Retinal pigment epithelial cell (primary cell): ENCODE data around the gene ADAP2.
A peak's percentile ranks its signal among the peaks of the same experiment; 100 is the strongest.
"Not testable (repeated sequence)": the region's sequence is repeated elsewhere in the genome, so short reads cannot be mapped to it uniquely, and the experiment has no call there.

Experiments used
- DNase-seq: peaks from one replicate; pipeline ENCODE4 v3.0.0-alpha.2; 2010; ENCODE audit warnings: low read depth
- H3K4me3 ChIP-seq: 2 replicates; pipeline ENCODE4 v1.5.1; 2011; ENCODE audit warnings: mild to moderate bottlenecking, low read length, control low read depth, moderate library complexity
- TF ChIP-seq, protein P1 (sequence below): conservative IDR thresholded peaks from 2 replicates; pipeline ENCODE4 v1.5.1; 2011; ENCODE audit warnings: low read depth, low read length, control low read depth, inconsistent platforms

ADAP2 gene

DNA sequence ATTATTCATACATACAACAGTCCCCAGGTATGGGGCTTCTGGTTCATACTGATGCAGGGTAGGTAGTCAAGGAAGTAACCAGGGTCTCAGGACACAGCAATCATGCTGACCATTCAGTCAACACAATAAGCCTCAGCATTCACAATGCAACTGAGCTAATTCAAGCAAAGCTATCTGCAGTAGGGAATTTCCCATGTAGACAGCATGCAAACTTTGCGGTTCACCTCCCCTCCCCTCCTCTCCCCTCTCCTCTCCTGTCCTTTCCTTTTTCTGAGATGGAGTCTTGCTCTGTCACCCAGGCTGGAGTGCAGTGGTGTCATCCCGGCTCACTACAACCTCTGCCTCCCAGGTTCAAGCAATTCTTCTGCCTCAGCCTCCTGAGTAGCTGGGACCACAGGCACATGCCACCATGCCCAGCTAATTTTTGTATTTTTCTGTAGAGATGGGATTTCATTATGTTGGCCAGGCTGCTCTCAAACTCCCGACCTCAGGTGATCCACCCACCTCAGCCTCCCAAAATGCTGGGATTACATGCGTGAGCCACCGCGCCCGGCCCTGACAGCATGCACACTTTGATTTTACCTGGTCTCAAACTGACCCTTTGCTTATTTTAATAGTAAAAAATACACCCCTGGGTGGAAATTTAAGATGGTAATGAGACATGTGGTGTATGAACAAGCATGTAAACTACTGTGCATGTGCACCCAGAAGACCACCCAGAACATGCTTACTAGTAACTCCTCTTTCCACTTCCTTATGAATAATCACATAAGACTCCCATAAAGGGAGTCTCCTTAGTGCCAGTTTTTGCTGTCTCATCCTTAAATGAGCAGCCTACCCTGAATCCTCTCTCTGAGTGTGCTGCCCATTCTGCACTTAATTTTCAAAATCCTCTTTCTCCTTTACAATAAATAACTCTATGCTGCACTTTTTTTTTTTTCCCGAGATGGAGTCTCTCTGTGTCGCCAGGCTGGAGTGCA, 39.8 kb downstream of the ADAP2 start:
- H3K4me3 ChIP-seq, result no peak overlapping the region
- no peak for DNase-seq
- TF ChIP-seq, protein P1, sequence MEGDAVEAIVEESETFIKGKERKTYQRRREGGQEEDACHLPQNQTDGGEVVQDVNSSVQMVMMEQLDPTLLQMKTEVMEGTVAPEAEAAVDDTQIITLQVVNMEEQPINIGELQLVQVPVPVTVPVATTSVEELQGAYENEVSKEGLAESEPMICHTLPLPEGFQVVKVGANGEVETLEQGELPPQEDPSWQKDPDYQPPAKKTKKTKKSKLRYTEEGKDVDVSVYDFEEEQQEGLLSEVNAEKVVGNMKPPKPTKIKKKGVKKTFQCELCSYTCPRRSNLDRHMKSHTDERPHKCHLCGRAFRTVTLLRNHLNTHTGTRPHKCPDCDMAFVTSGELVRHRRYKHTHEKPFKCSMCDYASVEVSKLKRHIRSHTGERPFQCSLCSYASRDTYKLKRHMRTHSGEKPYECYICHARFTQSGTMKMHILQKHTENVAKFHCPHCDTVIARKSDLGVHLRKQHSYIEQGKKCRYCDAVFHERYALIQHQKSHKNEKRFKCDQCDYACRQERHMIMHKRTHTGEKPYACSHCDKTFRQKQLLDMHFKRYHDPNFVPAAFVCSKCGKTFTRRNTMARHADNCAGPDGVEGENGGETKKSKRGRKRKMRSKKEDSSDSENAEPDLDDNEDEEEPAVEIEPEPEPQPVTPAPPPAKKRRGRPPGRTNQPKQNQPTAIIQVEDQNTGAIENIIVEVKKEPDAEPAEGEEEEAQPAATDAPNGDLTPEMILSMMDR, result no peak

DNA sequence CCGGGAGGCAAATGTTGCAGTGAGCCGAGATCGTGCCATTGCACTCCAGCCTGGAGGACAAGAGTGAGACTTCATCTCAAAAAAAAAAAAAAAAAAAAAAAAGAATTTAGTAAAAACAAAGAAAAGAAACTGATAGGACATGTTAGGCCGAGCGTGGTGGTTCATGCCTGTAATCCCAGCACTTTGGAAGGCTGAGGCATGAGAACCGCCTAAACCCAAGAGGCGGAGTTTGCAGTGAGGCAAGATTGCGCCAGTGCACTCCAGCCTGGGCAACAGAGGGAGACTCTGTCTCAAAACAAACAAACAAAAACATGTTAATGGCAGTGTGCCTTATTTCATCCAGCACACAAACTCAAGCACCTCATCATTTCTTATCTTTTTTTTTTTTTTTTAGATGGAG, 42.6 kb downstream of the ADAP2 start:
- not testable (repeated sequence) for DNase-seq, H3K4me3 ChIP-seq

DNA sequence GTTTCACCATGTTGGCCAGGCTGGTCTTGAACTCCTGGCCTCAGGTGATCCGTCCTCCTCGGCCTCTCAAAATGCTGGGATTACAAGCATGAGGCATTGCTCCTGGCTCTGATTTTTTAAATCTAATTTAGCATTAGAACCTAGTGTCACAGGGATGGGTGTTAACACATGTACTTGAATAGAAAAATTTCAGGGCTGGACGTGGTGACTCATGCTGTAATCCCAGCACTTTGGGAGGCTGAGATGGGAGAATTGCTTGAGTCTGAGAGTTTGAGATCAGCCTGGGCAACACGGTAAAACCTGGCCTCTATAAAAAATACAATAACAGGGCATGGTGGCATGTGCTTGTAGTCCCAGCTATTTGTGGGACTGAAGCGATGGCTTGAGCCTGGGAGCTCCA, 43.1 kb downstream of the ADAP2 start:
- TF ChIP-seq, protein P1, result no peak
- no peak overlapping the region for H3K4me3 ChIP-seq
- DNase-seq, result no peak

DNA sequence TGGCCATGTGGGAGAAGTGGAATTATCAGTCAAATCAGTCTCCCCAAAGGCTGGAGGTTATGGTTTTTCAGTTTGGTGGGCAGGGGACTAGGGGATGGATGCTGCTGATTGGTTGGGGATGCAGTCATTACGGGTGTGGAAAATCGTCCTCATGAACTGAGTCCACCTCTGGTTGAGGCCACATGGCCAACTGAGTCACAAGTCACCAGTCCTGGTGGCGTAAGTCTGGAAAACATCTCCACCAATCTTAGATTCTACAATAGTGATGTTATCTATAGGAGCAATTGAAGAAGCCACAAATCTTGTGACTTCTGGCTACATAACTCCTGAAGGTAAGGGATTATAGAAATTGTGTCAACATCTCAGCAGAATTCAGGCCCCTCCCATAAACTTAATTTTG, 43.9 kb downstream of the ADAP2 start:
- TF ChIP-seq, protein P1, result no peak
- H3K4me3 ChIP-seq, result no peak overlapping the region
- no peak for DNase-seq

DNA sequence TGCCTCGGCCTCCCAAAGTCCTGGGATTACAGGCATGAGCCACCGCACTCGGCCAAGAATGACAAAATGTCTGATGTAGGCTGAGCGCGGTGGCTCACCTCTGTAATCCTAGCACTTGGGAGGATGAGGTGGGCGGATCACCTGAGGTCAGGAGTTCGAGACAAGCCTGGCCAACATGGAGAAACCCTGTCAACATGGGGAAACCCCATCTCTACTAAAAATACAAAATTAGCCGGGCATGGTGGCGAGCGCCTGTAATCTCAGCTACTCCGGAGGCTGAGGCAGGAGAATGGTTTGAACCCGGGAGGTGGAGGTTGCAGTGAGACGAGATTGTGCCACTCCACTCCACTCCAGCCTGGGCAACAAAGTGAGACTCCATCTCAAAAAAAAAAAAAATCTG, 46.2 kb downstream of the ADAP2 start:
- H3K4me3 ChIP-seq, DNase-seq: not testable (repeated sequence)

DNA sequence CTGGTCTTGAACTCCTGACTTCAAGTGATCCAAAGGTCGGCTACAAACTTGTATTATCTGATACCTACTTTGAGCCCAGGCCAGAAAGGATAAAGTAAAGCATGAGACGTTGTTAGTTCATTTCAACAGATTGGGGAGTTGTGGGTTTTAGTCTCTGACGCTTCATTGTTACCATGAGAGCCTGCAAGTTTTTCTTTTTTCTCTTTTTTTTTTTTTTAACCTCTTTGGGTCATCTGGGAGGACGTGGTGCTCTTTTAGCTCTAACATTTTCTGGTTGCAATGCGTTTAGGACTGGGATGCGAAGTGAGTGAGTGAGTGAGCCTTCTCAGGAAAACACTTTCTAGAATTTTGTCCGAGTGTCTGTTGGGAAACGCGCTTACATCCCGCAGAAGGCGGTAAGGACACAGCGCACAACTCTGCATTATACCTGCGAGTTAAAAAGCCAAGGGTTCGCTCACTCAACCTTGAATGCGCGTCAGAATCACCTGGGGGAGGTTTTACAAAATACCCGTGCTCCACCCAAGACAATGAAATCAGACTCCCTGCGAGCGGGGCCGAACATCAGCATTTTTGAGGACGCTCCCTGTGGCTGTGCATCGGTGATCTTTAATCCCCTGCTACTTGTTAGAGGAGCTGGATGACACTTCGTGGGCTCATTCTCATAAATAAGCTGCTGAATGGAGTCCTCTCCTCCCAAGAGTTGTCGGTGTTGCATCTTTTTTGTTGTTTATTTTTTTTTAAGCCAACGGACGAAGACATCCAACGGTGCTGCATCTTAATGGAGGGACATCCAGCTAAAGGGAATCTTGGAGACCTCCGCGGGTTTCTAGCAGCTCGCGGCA, 48.5 kb downstream of the ADAP2 start:
- peak overlapping the region; percentile 71 for H3K4me3 ChIP-seq
- DNase-seq, result no peak
- TF ChIP-seq, protein P1, result no peak

DNA sequence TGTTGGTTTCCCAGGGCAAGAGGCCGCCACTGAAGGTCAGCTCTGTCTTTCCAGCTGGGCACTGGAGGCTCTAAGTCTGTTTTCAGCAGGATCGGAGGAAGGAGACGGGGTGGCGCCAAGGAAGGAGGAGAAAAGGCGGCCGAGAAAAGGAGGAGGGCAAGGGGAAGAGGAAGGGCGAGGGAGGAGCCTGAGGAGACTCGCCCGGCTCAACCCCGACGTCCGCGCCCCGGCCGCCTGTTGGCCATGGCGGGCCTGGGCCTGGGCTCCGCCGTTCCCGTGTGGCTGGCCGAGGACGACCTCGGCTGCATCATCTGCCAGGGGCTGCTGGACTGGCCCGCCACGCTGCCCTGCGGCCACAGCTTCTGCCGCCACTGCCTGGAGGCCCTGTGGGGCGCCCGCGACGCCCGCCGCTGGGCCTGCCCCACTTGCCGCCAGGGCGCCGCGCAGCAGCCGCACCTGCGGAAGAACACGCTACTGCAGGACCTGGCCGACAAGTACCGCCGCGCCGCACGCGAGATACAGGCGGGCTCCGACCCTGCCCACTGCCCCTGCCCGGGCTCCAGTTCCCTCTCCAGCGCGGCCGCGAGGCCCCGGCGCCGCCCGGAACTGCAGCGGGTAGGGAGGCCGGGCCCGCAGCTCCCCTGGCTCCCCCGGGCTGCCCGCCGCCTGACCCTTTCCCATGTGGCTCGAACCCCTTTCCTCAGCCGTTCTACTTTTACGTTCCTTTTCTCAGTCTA, 49.3 kb downstream of the ADAP2 start, which contains the start of gene RNF135:
Gene RNF135, plus strand, starts transcription at position 209 of the 737 bp plus-strand sequence. Its CDS starts 35 bp downstream, at position 244.
- TF ChIP-seq, protein P1, result no peak
- peak; percentile 68 for DNase-seq
- peak within 1 kb of the TSS; percentile 71 for H3K4me3 ChIP-seq
